Stromal cell of bone marrow (primary cell): ENCODE measurements around the gene EME2.
"Not testable (repeated sequence)": the region's sequence is repeated elsewhere in the genome, so short reads cannot be mapped to it uniquely, and the experiment has no call there.

Experiments
- DNase-seq: peaks from one replicate; pipeline ENCODE4 v3.0.0-alpha.2; 2012; ENCODE audit warnings: low read depth

Gene EME2

GRCh38 chr16:1791256-1791942 lies 18.8 kb downstream of the EME2 start:
- no peak for DNase-seq

DNA sequence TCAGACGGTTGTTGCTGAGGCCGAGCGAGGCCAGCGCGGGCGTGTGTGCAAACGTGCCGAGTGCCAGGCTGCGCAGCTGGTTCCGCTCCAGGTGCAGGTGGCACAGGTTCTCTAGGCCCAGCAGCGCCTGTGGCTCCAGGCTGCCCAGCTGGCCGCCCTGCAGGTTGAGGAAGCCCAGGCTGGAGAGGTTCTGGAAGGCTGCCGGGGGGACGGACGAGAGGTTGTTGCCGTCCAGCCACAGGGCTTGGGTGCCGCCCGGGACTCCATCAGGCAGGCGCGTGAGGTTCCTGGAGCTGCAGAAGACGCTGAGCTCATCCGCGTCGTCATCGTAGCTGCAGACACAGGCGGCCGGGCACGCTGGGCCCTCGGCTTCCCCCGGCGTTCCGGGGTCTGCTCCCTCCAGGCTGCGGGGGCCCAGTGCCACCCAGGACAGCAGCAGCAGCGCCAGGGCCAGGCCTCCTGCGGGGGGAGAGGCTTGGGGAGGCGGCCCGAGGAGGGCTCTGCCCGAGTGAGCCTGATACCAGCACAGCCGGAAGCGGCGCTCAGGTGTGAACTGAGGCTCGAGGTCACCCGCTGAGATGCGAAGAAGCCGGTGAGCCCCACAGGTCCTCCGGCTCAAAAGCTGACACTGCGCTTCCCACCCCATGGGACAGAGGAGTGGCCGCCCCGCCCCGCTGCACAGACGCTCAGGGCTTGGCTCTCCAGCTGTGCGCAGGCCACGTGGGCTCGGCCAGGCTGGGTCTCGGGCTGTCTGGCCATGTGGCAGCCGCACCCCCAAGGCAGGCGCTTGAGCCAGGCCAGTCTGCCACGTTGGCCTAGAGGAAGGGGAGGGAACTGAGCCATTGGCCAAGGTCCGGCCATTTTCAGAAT lies 19.6 kb downstream of the EME2 start:
- DNase-seq, result no peak

DNA sequence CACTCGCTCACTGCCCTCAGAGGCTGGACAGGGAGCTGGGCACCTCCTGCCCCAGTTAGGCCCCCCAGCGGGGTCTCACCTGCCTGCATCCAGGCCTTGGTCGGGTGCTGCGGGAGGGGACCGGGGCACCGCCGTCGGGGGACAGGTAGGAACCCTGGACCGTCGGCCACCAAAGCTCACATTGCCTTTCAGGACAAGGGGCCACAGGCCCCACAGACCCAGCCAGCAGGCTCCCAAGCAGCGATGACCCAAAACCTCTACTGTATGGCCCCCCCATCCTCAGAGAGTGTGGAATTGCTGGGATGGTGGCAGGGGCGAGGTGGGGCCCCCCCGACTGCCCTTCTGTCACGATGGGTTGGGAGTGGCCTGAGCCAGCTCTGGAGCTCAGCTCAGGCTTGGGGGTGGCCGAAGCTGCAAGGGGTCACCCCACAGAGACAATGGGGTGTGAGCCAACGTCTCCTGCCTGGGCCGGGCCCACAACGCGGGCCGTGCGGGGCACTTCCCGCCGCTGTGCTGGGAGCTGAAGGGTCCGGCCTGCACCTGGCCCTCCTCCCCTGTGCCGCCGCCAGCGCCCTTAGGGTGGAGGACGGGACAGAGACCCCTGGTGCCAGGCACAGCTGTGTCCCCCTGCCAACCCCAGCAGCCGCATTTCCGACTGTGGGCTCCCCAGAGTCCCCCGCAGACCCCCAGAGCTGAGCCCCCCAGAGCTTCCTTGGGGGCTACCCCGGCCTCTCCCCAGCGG lies 20.4 kb downstream of the EME2 start:
- DNase-seq, result no peak

- no peak for DNase-seq
Measured at GRCh38 chr16:1793578-1794220, 21.1 kb downstream of the EME2 start, which contains the start of gene IGFALS. TSS of gene IGFALS (minus strand) at chr16:1793705. CDS start at chr16:1793652, 53 bp downstream.

- DNase-seq, result no peak
Measured at GRCh38 chr16:1794221-1794871, 21.7 kb downstream of the EME2 start.

DNA sequence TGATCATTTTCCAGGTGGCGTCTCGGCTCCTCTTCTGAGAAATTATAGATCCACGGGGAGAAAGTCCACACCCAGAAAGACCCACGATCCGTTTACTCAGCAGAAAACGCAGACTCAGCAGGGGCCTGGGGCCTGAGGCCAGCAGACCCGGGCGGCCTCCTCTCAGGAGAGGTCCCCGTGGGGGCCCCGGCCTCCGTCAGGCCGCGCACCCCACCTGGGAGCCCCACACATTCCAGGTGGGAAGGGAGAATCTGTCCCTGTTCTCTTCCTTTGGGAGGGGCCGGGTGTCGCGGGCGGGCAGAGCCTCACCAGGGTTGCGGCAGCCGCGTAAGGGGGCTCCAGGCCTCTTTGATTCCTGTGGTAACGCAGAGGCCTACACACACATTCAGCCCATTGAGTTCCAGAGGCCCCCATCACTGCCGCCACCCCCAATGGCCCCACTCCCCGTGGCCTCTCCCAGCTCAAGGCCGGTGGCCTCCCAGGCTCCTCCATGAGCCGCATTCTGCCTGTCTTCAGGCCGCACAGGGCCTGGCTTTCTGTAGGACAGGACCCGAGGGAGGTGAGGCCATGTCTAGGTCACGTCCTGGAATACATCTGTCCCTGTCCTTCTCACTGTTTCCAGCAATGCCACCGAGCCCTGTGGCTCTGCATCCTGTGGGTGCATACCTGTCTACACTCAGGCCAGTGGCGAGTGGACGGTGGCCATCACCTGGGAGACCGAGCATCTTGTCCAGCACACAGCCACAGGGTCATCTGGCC lies 22.5 kb downstream of the EME2 start:
- DNase-seq, result no peak

GRCh38 chr16:1799263-1799662 lies 26.7 kb downstream of the EME2 start:
- not testable (repeated sequence) for DNase-seq

DNA sequence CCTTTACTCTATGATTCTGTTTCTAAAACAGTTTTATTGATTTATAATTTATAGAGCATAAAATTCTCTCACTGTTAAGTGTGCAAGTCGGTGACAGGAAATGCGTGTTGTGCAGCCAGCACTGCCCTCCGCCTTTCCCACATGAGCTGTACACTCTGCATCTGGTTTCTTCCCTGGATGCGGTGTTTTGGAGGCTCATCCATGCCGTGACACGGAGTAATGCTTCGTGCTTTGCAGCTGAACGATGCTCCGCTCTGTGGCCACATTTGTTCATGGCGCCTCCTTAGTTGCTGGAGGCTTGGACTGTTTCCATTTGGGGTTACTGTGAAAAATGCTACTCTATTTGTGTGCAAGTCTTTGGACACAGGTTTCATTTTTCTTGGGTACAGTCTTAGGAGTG lies 28.1 kb downstream of the EME2 start:
- no peak for DNase-seq

GRCh38 chr16:1807626-1808025 lies 35.0 kb downstream of the EME2 start:
- no peak for DNase-seq

- no peak for DNase-seq
Measured at GRCh38 chr16:1808691-1809090, 36.1 kb downstream of the EME2 start.

DNA sequence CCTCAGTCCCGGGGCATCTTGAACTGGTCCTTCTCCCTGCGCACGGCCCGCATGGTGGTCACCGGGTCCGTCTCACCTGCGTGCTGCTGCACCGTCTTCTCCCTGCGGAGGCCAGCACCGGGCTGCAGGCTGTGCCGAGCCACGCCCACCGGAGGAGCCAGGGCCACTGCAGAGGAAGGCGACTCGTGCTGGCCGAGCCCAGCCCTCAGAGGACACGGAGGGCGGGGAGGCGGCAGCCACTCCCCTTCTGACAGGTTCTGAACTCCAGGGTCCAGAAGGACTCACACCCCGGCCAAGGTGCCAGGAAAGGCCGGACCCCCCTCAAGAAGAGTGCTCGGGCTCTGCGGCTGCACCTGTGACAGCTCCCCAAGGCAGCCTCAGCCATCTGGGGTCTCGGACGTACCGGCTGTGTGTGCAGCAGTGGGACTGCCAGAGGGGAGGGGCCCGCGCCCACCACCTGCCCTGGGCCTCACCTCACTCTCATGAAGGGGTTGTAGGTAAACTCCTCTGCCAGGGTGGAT lies 36.7 kb downstream of the EME2 start:
- no peak for DNase-seq

DNA sequence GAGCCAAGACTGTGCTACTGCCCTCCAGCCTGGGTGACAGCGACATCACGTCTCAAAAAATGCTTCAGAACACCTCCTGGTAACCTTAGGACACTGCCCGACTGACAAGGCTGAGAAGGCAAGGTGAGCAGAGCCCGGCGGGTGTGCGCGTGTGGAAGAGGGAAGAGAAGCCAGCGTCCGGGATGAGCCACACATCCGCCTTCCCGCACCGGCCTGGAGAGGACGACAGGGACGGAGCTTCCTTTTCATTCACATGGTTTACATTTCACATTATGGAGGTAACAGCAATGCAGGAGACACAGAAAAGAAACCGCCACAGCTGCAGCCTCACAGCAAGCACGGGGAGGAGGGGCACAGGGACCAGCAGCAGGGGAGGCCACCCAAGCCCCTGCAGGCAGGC lies 37.5 kb downstream of the EME2 start:
- no peak for DNase-seq

GRCh38 chr16:1810536-1810935 lies 37.9 kb downstream of the EME2 start:
- no peak for DNase-seq

DNA sequence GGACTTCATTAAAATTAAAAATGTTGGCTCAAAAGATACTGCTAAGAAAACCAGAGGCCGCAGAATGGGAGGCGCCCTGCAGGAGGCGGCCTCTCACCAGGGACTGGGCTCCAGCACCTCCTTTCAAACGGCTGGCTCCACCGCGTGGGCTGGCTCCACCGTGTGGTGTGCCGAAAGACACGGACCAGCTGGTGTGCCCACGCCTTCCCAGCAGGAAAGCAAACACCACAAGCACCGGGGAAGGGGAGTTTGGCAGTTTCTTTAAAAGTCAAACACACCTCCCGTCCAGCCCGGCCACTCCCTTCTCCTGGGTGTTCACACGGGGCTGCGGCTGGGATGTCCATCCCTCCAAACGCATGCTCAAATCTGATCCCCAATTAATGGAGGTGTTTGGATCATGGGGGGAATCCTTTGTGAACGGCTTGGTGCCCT lies 40.1 kb downstream of the EME2 start:
- DNase-seq, result peak; percentile 40

- no peak for DNase-seq
Measured at GRCh38 chr16:1815461-1815860, 42.9 kb downstream of the EME2 start.

DNA sequence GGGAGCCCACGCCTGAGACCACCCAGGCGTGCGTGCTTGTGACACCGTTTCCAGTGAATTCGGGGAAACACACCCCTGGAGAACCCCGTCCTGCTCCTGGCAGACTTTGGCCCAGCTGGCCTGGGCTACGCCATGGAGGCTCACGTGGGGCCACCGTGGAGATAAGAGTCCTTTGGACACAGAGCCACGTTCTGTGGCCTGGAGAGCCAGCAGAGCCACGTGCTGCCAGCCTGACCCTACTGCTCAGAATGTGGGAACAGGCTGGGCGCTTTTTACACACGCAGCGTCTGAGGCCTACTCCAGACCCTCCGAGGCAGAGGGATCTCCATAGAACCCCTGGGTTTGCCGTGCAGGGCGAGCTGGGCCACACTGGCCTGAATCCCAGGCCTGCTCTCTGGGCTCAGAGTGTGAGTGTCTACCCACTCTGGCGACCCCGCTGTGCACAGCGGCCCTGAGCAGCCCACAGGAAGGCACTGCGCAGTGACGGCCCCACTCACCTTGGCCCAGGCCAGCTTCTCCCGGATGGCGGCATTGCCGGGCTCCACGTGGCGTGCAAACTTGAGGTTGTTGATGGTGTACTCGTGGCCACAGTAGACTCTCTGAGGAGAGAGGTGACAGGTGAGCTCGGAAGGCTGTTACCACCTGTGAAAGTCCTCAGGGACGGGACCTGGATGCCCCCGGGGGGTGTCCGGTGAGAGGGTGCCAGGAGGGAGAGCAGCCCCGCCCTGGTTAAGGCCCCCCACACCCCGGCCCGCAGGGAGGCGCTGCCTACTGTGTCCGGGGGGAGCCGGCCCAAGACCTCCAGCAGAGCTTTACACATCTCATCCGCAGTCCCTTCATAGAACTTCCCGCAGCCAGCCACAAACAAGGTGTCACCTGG lies 44.0 kb downstream of the EME2 start:
- no peak for DNase-seq

GRCh38 chr16:1817276-1817589 lies 44.6 kb downstream of the EME2 start:
- no peak for DNase-seq

DNA sequence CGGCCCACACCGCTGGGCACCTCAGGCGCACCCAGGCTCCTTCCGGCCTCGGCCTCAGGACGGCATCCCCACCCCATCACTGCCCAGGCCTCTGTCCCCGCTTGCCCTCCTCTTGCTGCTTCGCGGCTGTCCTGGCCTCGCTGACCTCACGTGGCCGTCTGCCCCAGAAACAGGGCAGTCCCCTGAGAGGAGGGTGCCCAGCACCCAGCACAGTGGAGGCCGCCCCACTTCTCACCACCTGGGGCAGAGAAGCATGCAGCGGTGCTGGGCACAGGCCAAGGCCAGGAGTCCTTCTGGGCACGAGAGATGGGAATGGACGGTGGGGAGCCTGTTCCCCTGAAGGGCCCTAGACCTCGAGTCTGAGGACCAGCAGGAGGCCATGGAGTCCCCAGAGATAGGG lies 45.1 kb downstream of the EME2 start:
- no peak for DNase-seq

DNA sequence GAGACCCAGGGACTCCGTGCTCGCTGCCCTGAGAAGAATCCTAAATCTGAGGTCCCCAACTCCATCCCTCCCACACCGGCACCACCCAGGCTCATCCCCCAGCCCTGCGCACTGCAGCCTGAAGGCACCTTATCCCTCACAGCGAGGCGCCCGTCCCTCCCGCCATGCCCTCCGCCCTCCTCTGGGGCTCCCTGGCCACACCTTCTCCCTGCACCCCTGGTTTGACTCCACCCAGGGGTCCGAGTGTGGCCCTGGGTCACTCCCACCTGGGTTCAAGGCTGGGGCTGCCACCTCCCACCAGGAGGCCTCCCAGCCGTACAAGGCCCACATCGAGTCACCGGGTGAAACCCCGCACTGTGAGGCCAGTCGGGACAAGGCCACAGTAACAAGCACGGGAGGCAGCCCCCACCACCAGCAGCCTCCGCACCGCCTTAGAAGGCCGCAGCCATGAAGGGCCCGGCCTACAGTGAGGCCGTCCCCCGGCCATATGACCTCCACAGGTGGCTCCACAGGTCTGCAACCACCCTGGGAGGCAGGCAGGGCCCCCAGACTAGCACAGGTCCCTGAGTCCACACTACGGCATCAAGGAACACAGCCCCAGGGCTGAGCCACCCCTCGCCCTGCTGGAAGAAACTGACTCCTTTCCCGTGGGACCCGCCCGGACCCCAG lies 45.7 kb downstream of the EME2 start:
- DNase-seq, result no peak
